ENCODE data around the gene ERAS.

- TF ChIP-seq CTCF (IDR thresholded peaks at IDR 0.05) (no peak), POLR2A (IDR thresholded peaks at IDR 0.05) (no peak)
Measured at GRCh38 chrX:48786825-48787504, 39.3 kb upstream of the ERAS start.
